HepG2 (cell line): ENCODE measurements around the gene CCT3. TPM values are rescaled to one million over a fixed set of nuclear protein-coding genes. Genes with fewer than 3 reads are reported as not detected.

Experiments
- BCLAF1 ChIP-seq: fragments of 450-650 bp; IDR thresholded peaks from 2 replicates; pipeline ENCODE4 v1.6.1; 2017; ENCODE audit warnings: mild to moderate bottlenecking
- EED ChIP-seq: sonication (generic); formaldehyde crosslinking; IDR thresholded peaks from 2 replicates; pipeline ENCODE4 v1.5.0; 2020; ENCODE audit warnings: mild to moderate bottlenecking, missing genetic modification reagents
- ELF1 ChIP-seq: sonication (generic); formaldehyde crosslinking; IDR thresholded peaks from 2 replicates; pipeline ENCODE4 v1.4.0; 2020; ENCODE audit warnings: missing genetic modification reagents
- ELF3 ChIP-seq: IDR thresholded peaks from 2 replicates; pipeline ENCODE4 v1.6.1; 2016; ENCODE audit warnings: missing genetic modification reagents, missing compliant biosample characterization
- HDAC6 ChIP-seq: fragments of 200-600 bp; sonication (generic); IDR thresholded peaks from 2 replicates; pipeline ENCODE4 v1.7.0; 2017; ENCODE audit warnings: mild to moderate bottlenecking, antibody characterized with exemption, low read length, low read depth
- MLXIP ChIP-seq: sonication (generic); formaldehyde crosslinking; IDR thresholded peaks from 2 replicates; pipeline ENCODE4 v1.9.0; 2021; ENCODE audit warnings: missing genetic modification reagents, borderline replicate concordance
- MNT ChIP-seq: fragments of 450-650 bp; IDR thresholded peaks from 2 replicates; pipeline ENCODE4 v1.6.1; 2016
- MTA3 ChIP-seq: sonication (generic); formaldehyde crosslinking; IDR thresholded peaks from 2 replicates; pipeline ENCODE4 v1.4.0; 2020; ENCODE audit warnings: missing genetic modification reagents
- NFIB ChIP-seq: sonication (generic); formaldehyde crosslinking; IDR thresholded peaks from 2 replicates; pipeline ENCODE4 v1.9.0; 2021; ENCODE audit warnings: missing genetic modification reagents, mild to moderate bottlenecking, borderline replicate concordance
- RELA ChIP-seq: sonication (generic); formaldehyde crosslinking; IDR thresholded peaks from 2 replicates; pipeline ENCODE4 v1.4.0; 2020; ENCODE audit warnings: missing genetic modification reagents
- TFDP1 ChIP-seq: IDR thresholded peaks from 2 replicates; pipeline ENCODE4 v1.6.1; 2016; ENCODE audit warnings: missing compliant biosample characterization, missing genetic modification reagents, borderline replicate concordance
- XRCC5 ChIP-seq: fragments of 200-400 bp; formaldehyde crosslinking; optimal IDR thresholded peaks from 2 replicates; pipeline ENCODE3; 2017; ENCODE audit warnings: mild to moderate bottlenecking, low read length
- ZBTB8A ChIP-seq: sonication (generic); formaldehyde crosslinking; IDR thresholded peaks from 2 replicates; pipeline ENCODE4 v1.4.0; 2020; ENCODE audit warnings: mild to moderate bottlenecking, low read depth, missing genetic modification reagents, borderline replicate concordance
- ZC3H4 ChIP-seq: sonication (generic); formaldehyde crosslinking; IDR thresholded peaks from 2 replicates; pipeline ENCODE4 v1.4.0; 2020; ENCODE audit warnings: missing genetic modification reagents, borderline replicate concordance
- ZFP91 ChIP-seq: sonication (generic); formaldehyde crosslinking; IDR thresholded peaks from 2 replicates; pipeline ENCODE4 v1.9.0; 2022; ENCODE audit warnings: missing genetic modification reagents, mild to moderate bottlenecking, borderline replicate concordance
- ZNF260 ChIP-seq: sonication (generic); formaldehyde crosslinking; IDR thresholded peaks from 2 replicates; pipeline ENCODE4 v1.4.0; 2020; ENCODE audit warnings: missing genetic modification reagents, low read depth, mild to moderate bottlenecking, borderline replicate concordance
- ZNF460 ChIP-seq: sonication (generic); formaldehyde crosslinking; IDR thresholded peaks from 2 replicates; pipeline ENCODE4 v1.5.1; 2020; ENCODE audit warnings: missing genetic modification reagents, mild to moderate bottlenecking, borderline replicate concordance
- ZNF775 ChIP-seq: sonication (generic); formaldehyde crosslinking; IDR thresholded peaks from 2 replicates; pipeline ENCODE4 v1.4.0; 2020; ENCODE audit warnings: missing genetic modification reagents, mild to moderate bottlenecking, moderate library complexity, borderline replicate concordance
- ZSCAN31 ChIP-seq: sonication (generic); formaldehyde crosslinking; IDR thresholded peaks from 2 replicates; pipeline ENCODE4 v1.5.0; 2020; ENCODE audit warnings: low read depth, mild to moderate bottlenecking, missing genetic modification reagents
- polyA plus RNA-seq, 8 experiments: library from polyadenylated mRNA; depleted of rRNA in 3 of 8; stranded (reverse) in 7 of 8; unstranded in 1 of 8; fragments of >200 nt; fragmentation: Illumina TruSeq in 4 of 8; extraction: Trizol in 4 of 8; gene quantifications; 2 replicates each; pipeline versions ENCODE4 v1.2.1 to v1.2.3, GENCODE V29; 2011 to 2016; ENCODE audit warnings: low read depth in 4 of 8, missing spikeins in 1 of 8, mixed read lengths in 1 of 8; ENCODE audit not compliant: insufficient read depth in 1 of 8
- total RNA-seq, 5 experiments: library from RNA; depleted of rRNA; stranded (reverse); fragments of >200 nt; fragmentation: Illumina TruSeq; extraction: Trizol; gene quantifications; 2 replicates each; pipeline ENCODE4 v1.2.3, GENCODE V29; 2016; ENCODE audit warnings: low read depth in 1 of 5

CCT3 gene
- total and polyA plus RNA-seq, 2 of the 13 experiments (the other 11 are each of a cell fraction or from before 2014, with no cell fraction given): 319 to 615 TPM

- TF ChIP-seq MNT (peak; percentile 80), ELF1 (CRISPR knock-in tag) (peak; percentile 84), ELF3 (CRISPR knock-in tag) (peak; percentile 28; the same call in 1 of the 2 replicates), XRCC5 (peak; percentile 36), EED (CRISPR knock-in tag) (no peak), ZNF460 (CRISPR knock-in tag) (no peak), ZC3H4 (CRISPR knock-in tag) (no peak), ZNF260 (CRISPR knock-in tag) (no peak), HDAC6 (no peak), ZFP91 (CRISPR knock-in tag) (peak; percentile 68; the same call in 1 of the 2 replicates), ZSCAN31 (CRISPR knock-in tag) (0 out of 2 replicates have a peak, but pooled peaks have one; percentile 23), MLXIP (no peak), RELA (CRISPR knock-in tag) (no peak), ZBTB8A (CRISPR knock-in tag) (no peak), MTA3 (no peak), TFDP1 (CRISPR knock-in tag) (peak; percentile 80), BCLAF1 (no peak), NFIB (CRISPR knock-in tag) (no peak), ZNF775 (CRISPR knock-in tag) (no peak)
These were observed at the start of gene CCT3, which contains the start of gene TSACC (continued) for GRCh38 chr1:156338180-156338976.
